Small intestine (tissue), 7 donors: ENCODE measurements around the gene IL17D. TPM values are rescaled to one million over a fixed set of nuclear protein-coding genes. Genes with fewer than 3 reads are reported as not detected.
A peak's percentile ranks its signal among the peaks of the same experiment; 100 is the strongest.

Source experiments
- DNase-seq, 2 donors: peaks; one replicate each; pipeline versions ENCODE4 v3.0.0 to v3.0.0-alpha.2; 2013
- FAIRE-seq: peaks from 2 replicates; lab custom pipeline; 2012; peaks lifted over from hg19 to GRCh38; lab: Jason Lieb, UNC
- H3K27ac ChIP-seq, 3 donors: one replicate each; pipeline ENCODE4 v1.5.1; 2013; ENCODE audit warnings: low read length in 2 of 3, mild to moderate bottlenecking in 2 of 3, control low read depth in 1 of 3, inconsistent platforms in 1 of 3, low read depth in 1 of 3, moderate library complexity in 1 of 3
- H3K27me3 ChIP-seq, 3 donors: one replicate each; pipeline ENCODE4 v1.6.1; 2013; ENCODE audit warnings: low read length in 3 of 3, inconsistent platforms in 1 of 3; ENCODE audit not compliant: control insufficient read depth in 3 of 3, insufficient read depth in 3 of 3
- H3K36me3 ChIP-seq, 3 donors: one replicate each; pipeline ENCODE4 v1.6.1; 2013; ENCODE audit warnings: low read length in 3 of 3, inconsistent platforms in 1 of 3, low read depth in 1 of 3, mild to moderate bottlenecking in 1 of 3, moderate library complexity in 1 of 3; ENCODE audit not compliant: control insufficient read depth in 3 of 3, insufficient read depth in 2 of 3
- H3K4me1 ChIP-seq, 3 donors: one replicate each; pipeline ENCODE4 v1.6.1; 2013; ENCODE audit warnings: low read length in 2 of 3, inconsistent platforms in 1 of 3, low read depth in 1 of 3, mild to moderate bottlenecking in 1 of 3, moderate library complexity in 1 of 3; ENCODE audit not compliant: control insufficient read depth in 3 of 3, insufficient read depth in 2 of 3
- H3K4me3 ChIP-seq, 3 donors: one replicate each; pipeline ENCODE4 v1.5.1; 2013; ENCODE audit warnings: low read length in 3 of 3, control low read depth in 1 of 3, inconsistent platforms in 1 of 3, low read depth in 1 of 3, mild to moderate bottlenecking in 1 of 3, moderate library complexity in 1 of 3
- H3K9me3 ChIP-seq, 2 donors: one replicate each; pipeline ENCODE4 v1.6.1; 2013; ENCODE audit warnings: low read depth in 1 of 2, low read length in 1 of 2; ENCODE audit not compliant: control insufficient read depth in 2 of 2, insufficient read depth in 1 of 2
- WGBS, 3 donors: extraction: QIAGEN DNeasy Blood & Tissue Kit; methylation state at CpG; one replicate each; pipeline ENCODE4 v1.1.7; 2013; 5-methylcytosine and 5-hydroxymethylcytosine counted together
- polyA plus RNA-seq, 4 donors: library from polyadenylated mRNA; stranded (reverse) in 3 of 4; unstranded in 1 of 4; fragments of 200-250 nt in 3 of 4; fragments of 120-200 nt in 1 of 4; gene quantifications; one replicate each; pipeline versions ENCODE4 v1.2.1 to v1.2.3, GENCODE V29; 2013
- donor health status: healthy with polysubstance abuse.
- donor health status: control.
- donor health status: control.
- donor health status: Bipolar disorder and iron deficiency.
- donor health status: healthy.

Gene IL17D
- polyA plus RNA-seq, 4 donors: 1.7 to 28.4 (median 2.0) TPM

GRCh38 chr13:20684041-20684440 lies 19.5 kb upstream of the IL17D start:
- no peaks in the 10 kb centered on the region for H3K27me3 ChIP-seq
- 83 to 96% (median 90%) methylated on average over 4 of the region's 4 CpGs for WGBS, 3 donors
- H3K4me3 ChIP-seq: no peak overlapping the region
- peaks cover 0 to 2% (median 0%) of the 10 kb centered on the region in 3 donors for H3K36me3 ChIP-seq
- H3K9me3 ChIP-seq: no peaks in the 10 kb centered on the region
- DNase-seq (no peak), FAIRE-seq (no peak)
- H3K4me1 ChIP-seq: peaks cover 0 to 8% (median 0%) of the 10 kb centered on the region in 3 donors
- H3K27ac ChIP-seq: peak overlapping the region in 1 of 3 donors; percentile 36

GRCh38 chr13:20684546-20684945 lies 19.0 kb upstream of the IL17D start:
- Histone ChIP-seq H3K27me3 (no peaks in the 10 kb centered on the region), H3K9me3 (no peaks in the 10 kb centered on the region), H3K27ac (peak overlapping the region in 1 of 3 donors; percentile 36), H3K36me3 (peaks cover 0 to 2% (median 0%) of the 10 kb centered on the region in 3 donors), H3K4me3 (peak overlapping the region in 1 of 3 donors; percentile 13), H3K4me1 (peaks cover 0 to 8% (median 0%) of the 10 kb centered on the region in 3 donors)
- FAIRE-seq (no peak), DNase-seq (peak; percentile 71 to 84)
- 57 to 74% (median 62%) methylated on average over 18 of the region's 18 CpGs for WGBS, 3 donors

GRCh38 chr13:20685092-20685491 lies 18.4 kb upstream of the IL17D start:
- DNase-seq: peak in 1 of 2 donors; percentile 67
- WGBS, 3 donors: 59 to 70% (median 61%) methylated on average over 6 of the region's 6 CpGs
- Histone ChIP-seq H3K9me3 (no peaks in the 10 kb centered on the region), H3K4me3 (peak overlapping the region in 1 of 3 donors; percentile 13), H3K36me3 (peaks cover 0 to 2% (median 0%) of the 10 kb centered on the region in 3 donors), H3K4me1 (peaks cover 0 to 8% (median 0%) of the 10 kb centered on the region in 3 donors), H3K27me3 (no peaks in the 10 kb centered on the region), H3K27ac (peak overlapping the region in 1 of 3 donors; percentile 36)
- FAIRE-seq: no peak

GRCh38 chr13:20686167-20686566 lies 17.3 kb upstream of the IL17D start:
- H3K4me1 ChIP-seq: peaks cover 0 to 8% (median 0%) of the 10 kb centered on the region in 3 donors
- no peak overlapping the region for H3K4me3 ChIP-seq
- FAIRE-seq: no peak
- 86 to 96% (median 92%) methylated on average over 1 of the region's 1 CpG for WGBS, 3 donors
- H3K9me3 ChIP-seq: no peaks in the 10 kb centered on the region
- H3K27ac ChIP-seq: no peak overlapping the region
- H3K36me3 ChIP-seq: peaks cover 0 to 2% (median 0%) of the 10 kb centered on the region in 3 donors
- DNase-seq: no peak
- H3K27me3 ChIP-seq: no peaks in the 10 kb centered on the region

GRCh38 chr13:20686863-20687579 lies 16.5 kb upstream of the IL17D start:
- no peaks in the 10 kb centered on the region for H3K9me3 ChIP-seq
- FAIRE-seq: no peak

GRCh38 chr13:20689291-20689690 lies 14.2 kb upstream of the IL17D start:
- DNase-seq: no peak
- no peak for FAIRE-seq
- H3K4me1 ChIP-seq: peaks cover 0 to 5% (median 0%) of the 10 kb centered on the region in 3 donors
- no peaks in the 10 kb centered on the region for H3K9me3 ChIP-seq
- WGBS, 3 donors: 95 to 97% (median 96%) methylated on average over 3 of the region's 3 CpGs
- no peaks in the 10 kb centered on the region for H3K27me3 ChIP-seq
- H3K36me3 ChIP-seq: peaks cover 2 to 7% (median 2%) of the 10 kb centered on the region in 3 donors
- no peak overlapping the region for H3K4me3 ChIP-seq
- H3K27ac ChIP-seq: no peak overlapping the region

More at GRCh38 chr13:20686863-20687579, 16.5 kb upstream of the IL17D start:
- 91 to 92% (median 92%) methylated on average over 4 of the region's 4 CpGs for WGBS, 3 donors
- Histone ChIP-seq H3K27me3 (no peaks in the 10 kb centered on the region), H3K27ac (no peak overlapping the region), H3K4me3 (no peak overlapping the region), H3K36me3 (peaks cover 0 to 7% (median 2%) of the 10 kb centered on the region in 3 donors), H3K4me1 (peaks cover 0 to 8% (median 0%) of the 10 kb centered on the region in 3 donors)
- no peak for DNase-seq

GRCh38 chr13:20691616-20692015 lies 11.9 kb upstream of the IL17D start:
- WGBS, 3 donors: 68 to 70% (median 70%) methylated on average over 4 of the region's 4 CpGs
- H3K27me3 ChIP-seq: no peaks in the 10 kb centered on the region

GRCh38 chr13:20696073-20696472 lies 7.4 kb upstream of the IL17D start:
- Histone ChIP-seq H3K27me3 (peaks cover 0 to under 1% (median 0%) of the 10 kb centered on the region in 3 donors), H3K9me3 (no peaks in the 10 kb centered on the region), H3K36me3 (peaks cover 2 to 4% (median 2%) of the 10 kb centered on the region in 3 donors), H3K27ac (no peak overlapping the region), H3K4me1 (no peaks in the 10 kb centered on the region), H3K4me3 (no peak overlapping the region)
- FAIRE-seq (no peak), DNase-seq (no peak)
- 58 to 63% (median 61%) methylated on average over 4 of the region's 4 CpGs for WGBS, 3 donors

More at GRCh38 chr13:20691616-20692015, 11.9 kb upstream of the IL17D start:
- peaks cover 2 to 7% (median 2%) of the 10 kb centered on the region in 3 donors for H3K36me3 ChIP-seq
- H3K27ac ChIP-seq: no peak overlapping the region
- no peaks in the 10 kb centered on the region for H3K9me3 ChIP-seq
- peaks cover 0 to 4% (median 0%) of the 10 kb centered on the region in 3 donors for H3K4me1 ChIP-seq
- H3K4me3 ChIP-seq: no peak overlapping the region
- DNase-seq (no peak), FAIRE-seq (no peak)
